ENCODE measurements around the gene SH3D19.

SH3D19 gene

GRCh38 chr4:151202381-151202780 is 123.0 kb downstream of the SH3D19 start:
- Histone ChIP-seq H3K36me3 (ENCODE audit: control insufficient read depth, insufficient read depth, low read length) (no peaks in the 10 kb centered on the region), H3K4me3 (replicated peaks; ENCODE audit: low read depth, low read length) (no peak overlapping the region), H3K27me3 (replicated peaks; ENCODE audit: control insufficient read depth, insufficient read depth, low read length) (no peaks in the 10 kb centered on the region)
- TF ChIP-seq CTCF (IDR thresholded peaks at IDR 0.05; ENCODE audit: insufficient read depth, low read length, poor library complexity, severe bottlenecking), result no peak
- no peak for DNase-seq (ENCODE audit: extremely low read depth, insufficient read length)

GRCh38 chr4:151199319-151200190 is 125.8 kb downstream of the SH3D19 start:
- no peak for TF ChIP-seq CTCF (IDR thresholded peaks at IDR 0.05; ENCODE audit: insufficient read depth, low read length, poor library complexity, severe bottlenecking)
- Histone ChIP-seq H3K4me3 (replicated peaks; ENCODE audit: low read depth, low read length) (no peak overlapping the region), H3K27me3 (replicated peaks; ENCODE audit: control insufficient read depth, insufficient read depth, low read length) (no peaks in the 10 kb centered on the region), H3K36me3 (ENCODE audit: control insufficient read depth, insufficient read depth, low read length) (no peaks in the 10 kb centered on the region)
- DNase-seq (ENCODE audit: extremely low read depth, insufficient read length), result no peak

DNA sequence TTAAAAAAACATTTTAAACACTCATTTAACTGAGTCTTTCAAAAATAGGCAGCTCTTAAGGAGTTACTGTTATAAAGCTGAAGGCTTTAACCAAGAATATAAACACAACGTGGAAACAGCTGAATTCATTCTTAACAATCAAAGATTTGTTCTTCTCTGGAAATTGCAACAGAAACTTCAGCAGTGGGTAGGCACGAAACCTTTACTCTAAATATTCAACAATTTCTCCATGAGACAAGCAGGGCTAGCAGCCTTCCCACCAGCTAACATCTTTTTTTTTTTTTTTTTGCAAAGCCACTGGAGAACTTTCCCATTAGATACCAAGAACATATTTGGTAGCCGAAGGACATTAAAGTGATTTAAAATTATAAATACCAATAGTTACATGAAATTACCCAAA is 126.7 kb downstream of the SH3D19 start:
- Histone ChIP-seq H3K36me3 (ENCODE audit: control insufficient read depth, insufficient read depth, low read length) (no peaks in the 10 kb centered on the region), H3K27me3 (replicated peaks; ENCODE audit: control insufficient read depth, insufficient read depth, low read length) (no peaks in the 10 kb centered on the region), H3K4me3 (replicated peaks; ENCODE audit: low read depth, low read length) (no peak overlapping the region)
- TF ChIP-seq CTCF (IDR thresholded peaks at IDR 0.05; ENCODE audit: insufficient read depth, low read length, poor library complexity, severe bottlenecking), result no peak
- no peak for DNase-seq (ENCODE audit: extremely low read depth, insufficient read length)

GRCh38 chr4:151197247-151197646 is 128.2 kb downstream of the SH3D19 start:
- H3K4me3 ChIP-seq (replicated peaks; ENCODE audit: low read depth, low read length), result no peak overlapping the region
- no peaks in the 10 kb centered on the region for H3K36me3 ChIP-seq (ENCODE audit: control insufficient read depth, insufficient read depth, low read length)
- no peaks in the 10 kb centered on the region for H3K27me3 ChIP-seq (replicated peaks; ENCODE audit: control insufficient read depth, insufficient read depth, low read length)
- no peak for DNase-seq (ENCODE audit: extremely low read depth, insufficient read length)
- TF ChIP-seq CTCF (IDR thresholded peaks at IDR 0.05; ENCODE audit: insufficient read depth, low read length, poor library complexity, severe bottlenecking), result no peak

- no peak overlapping the region for H3K4me3 ChIP-seq (replicated peaks; ENCODE audit: low read depth, low read length)
- TF ChIP-seq CTCF (IDR thresholded peaks at IDR 0.05; ENCODE audit: insufficient read depth, low read length, poor library complexity, severe bottlenecking), result no peak
- no peaks in the 10 kb centered on the region for H3K27me3 ChIP-seq (replicated peaks; ENCODE audit: control insufficient read depth, insufficient read depth, low read length)
- no peak for DNase-seq (ENCODE audit: extremely low read depth, insufficient read length)
- H3K36me3 ChIP-seq (ENCODE audit: control insufficient read depth, insufficient read depth, low read length), result no peaks in the 10 kb centered on the region
These were observed 129.6 kb downstream of the SH3D19 start for GRCh38 chr4:151195801-151196200.
